B cell (primary cell): ENCODE measurements around the gene CTIF.

Experiments used
- EZH2 ChIP-seq: IDR thresholded peaks from 2 replicates; pipeline ENCODE4 v1.6.1; 2012; ENCODE audit warnings: borderline replicate concordance, low read depth, mild to moderate bottlenecking, moderate library complexity, low read length; ENCODE audit not compliant: insufficient read depth, poor library complexity, severe bottlenecking
- TF ChIP-seq, protein P1 (sequence below): fragments of 200-600 bp; IDR thresholded peaks from one replicate; pipeline ENCODE4 v1.8.0; 2022; ENCODE audit warnings: antibody characterized with exemption, mild to moderate bottlenecking

DNA sequence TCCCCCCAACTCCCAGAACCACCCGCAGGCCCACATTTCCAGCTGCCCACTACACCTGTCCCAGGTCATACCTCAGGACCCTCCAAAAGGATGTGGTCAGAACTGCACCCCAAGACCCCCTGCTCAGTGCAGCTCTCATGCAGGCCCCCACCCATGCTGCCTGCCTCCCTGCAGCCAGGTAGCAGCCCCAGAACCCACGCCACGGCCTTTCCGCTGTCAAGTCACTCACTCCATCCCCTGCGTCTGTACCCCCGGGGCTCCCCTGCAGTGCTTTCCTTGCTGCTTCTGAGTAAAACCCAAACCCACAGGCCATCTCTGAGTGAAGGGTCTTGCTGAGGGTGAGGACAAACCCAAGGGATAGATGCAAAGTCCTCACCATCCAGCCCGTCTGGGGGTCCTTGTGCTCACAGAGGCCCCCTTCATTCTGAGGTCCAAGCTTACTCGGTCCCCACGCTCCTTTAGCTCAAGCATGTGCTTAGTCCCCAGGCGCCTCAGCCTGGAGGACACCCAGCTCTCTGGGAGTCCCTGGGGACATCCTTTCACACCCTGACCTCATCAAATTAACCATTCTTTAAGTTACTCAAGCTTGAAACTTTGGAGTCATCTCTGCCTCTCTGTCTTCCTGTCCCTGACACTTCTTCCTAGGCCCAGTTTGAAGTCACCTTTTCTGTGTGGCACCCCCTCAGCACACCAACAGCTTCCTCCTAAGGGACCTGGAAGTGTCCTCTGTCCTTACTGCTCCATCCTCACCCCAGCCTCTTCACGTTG lies 281.8 kb downstream of the CTIF start:
- TF ChIP-seq, protein P1, sequence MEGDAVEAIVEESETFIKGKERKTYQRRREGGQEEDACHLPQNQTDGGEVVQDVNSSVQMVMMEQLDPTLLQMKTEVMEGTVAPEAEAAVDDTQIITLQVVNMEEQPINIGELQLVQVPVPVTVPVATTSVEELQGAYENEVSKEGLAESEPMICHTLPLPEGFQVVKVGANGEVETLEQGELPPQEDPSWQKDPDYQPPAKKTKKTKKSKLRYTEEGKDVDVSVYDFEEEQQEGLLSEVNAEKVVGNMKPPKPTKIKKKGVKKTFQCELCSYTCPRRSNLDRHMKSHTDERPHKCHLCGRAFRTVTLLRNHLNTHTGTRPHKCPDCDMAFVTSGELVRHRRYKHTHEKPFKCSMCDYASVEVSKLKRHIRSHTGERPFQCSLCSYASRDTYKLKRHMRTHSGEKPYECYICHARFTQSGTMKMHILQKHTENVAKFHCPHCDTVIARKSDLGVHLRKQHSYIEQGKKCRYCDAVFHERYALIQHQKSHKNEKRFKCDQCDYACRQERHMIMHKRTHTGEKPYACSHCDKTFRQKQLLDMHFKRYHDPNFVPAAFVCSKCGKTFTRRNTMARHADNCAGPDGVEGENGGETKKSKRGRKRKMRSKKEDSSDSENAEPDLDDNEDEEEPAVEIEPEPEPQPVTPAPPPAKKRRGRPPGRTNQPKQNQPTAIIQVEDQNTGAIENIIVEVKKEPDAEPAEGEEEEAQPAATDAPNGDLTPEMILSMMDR: no peak
- no peak for TF ChIP-seq EZH2
